Measurements from ENCODE around the gene ERG.

Gene ERG

DNA sequence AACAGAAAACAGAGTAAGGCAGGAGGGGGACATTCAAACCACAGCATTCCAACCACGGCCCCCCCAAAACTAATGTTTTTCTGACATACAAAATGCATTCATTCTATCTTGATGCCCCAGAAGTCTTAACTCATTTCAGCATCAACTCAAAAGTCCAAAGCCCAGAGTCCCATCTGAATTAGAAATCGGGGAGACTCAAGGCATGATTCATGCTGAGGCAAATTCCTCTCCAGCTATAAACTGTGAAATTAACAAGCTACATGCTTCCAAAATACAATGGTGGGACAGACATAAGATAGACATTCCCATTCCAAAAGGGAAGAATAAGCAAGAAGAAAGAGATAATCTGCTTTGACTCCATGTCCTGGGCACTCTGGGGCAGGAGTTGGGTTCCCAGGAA is 167.6 kb downstream of the ERG start:
- DNase-seq (ENCODE audit: low spot score) = no peak
